OCI-LY1 (cell line): ENCODE data around the gene GALNT10.

Experiments used
- CTCF ChIP-seq: fragments of 200-600 bp; sonication (generic), shearing (Covaris generic); IDR thresholded peaks from 2 replicates; pipeline ENCODE4 v1.5.1; 2017; ENCODE audit warnings: mild to moderate bottlenecking, antibody characterized with exemption, low read length, moderate library complexity, mixed read lengths
- EZH2 ChIP-seq: fragments of 200-600 bp; sonication (generic), shearing (Covaris generic); IDR thresholded peaks from 2 replicates; pipeline ENCODE4 v1.8.0; 2017; ENCODE audit warnings: borderline replicate concordance, mixed run types, mild to moderate bottlenecking, antibody characterized with exemption, low read length, moderate library complexity, mixed read lengths

GRCh38 chr5:154393850-154394249 is 203.3 kb downstream of the GALNT10 start:
- TF ChIP-seq CTCF (no peak), EZH2 (no peak)
